Measurements from ENCODE around the gene GPRC5C. TPM values are rescaled to one million over a fixed set of nuclear protein-coding genes. Genes with fewer than 3 reads are reported as not detected.

Gene GPRC5C
- total RNA-seq, 1 donor from 2014 or later: 80.3 TPM

DNA sequence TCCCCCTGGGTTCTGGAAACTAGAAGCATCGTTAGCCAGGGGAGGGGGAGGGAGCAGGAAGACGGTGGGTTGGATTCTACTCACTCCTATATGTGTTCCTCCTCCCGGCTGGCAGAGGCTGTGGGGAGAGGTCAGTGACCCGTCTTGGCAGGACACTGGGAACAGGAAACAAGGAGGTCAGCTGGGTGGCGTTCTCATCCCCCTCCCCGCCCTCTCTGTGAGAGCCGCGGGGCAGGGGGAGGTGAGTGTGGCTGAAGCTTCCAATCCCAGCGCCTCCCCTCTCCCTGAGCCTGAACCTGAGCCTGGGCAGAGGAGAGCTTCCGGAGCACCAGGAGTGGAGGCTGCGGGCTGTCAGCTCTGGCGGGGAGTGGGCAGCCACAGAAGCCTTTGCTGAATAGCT is 12.5 kb downstream of the GPRC5C start:
- DNase-seq (ENCODE audit: low read depth): no peak
- Histone ChIP-seq H3K36me3 (ENCODE audit: control insufficient read depth, insufficient read depth, low read length) (peaks cover 10% of the 10 kb centered on the region), H3K4me3 (ENCODE audit: low read depth, low read length) (no peak overlapping the region), H3K27me3 (ENCODE audit: control insufficient read depth, insufficient read depth, low read length) (no peaks in the 10 kb centered on the region)
- TF ChIP-seq, protein P1, sequence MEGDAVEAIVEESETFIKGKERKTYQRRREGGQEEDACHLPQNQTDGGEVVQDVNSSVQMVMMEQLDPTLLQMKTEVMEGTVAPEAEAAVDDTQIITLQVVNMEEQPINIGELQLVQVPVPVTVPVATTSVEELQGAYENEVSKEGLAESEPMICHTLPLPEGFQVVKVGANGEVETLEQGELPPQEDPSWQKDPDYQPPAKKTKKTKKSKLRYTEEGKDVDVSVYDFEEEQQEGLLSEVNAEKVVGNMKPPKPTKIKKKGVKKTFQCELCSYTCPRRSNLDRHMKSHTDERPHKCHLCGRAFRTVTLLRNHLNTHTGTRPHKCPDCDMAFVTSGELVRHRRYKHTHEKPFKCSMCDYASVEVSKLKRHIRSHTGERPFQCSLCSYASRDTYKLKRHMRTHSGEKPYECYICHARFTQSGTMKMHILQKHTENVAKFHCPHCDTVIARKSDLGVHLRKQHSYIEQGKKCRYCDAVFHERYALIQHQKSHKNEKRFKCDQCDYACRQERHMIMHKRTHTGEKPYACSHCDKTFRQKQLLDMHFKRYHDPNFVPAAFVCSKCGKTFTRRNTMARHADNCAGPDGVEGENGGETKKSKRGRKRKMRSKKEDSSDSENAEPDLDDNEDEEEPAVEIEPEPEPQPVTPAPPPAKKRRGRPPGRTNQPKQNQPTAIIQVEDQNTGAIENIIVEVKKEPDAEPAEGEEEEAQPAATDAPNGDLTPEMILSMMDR (IDR thresholded peaks at IDR 0.05; ENCODE audit: insufficient read depth, low read length, poor library complexity, severe bottlenecking): no peak

DNA sequence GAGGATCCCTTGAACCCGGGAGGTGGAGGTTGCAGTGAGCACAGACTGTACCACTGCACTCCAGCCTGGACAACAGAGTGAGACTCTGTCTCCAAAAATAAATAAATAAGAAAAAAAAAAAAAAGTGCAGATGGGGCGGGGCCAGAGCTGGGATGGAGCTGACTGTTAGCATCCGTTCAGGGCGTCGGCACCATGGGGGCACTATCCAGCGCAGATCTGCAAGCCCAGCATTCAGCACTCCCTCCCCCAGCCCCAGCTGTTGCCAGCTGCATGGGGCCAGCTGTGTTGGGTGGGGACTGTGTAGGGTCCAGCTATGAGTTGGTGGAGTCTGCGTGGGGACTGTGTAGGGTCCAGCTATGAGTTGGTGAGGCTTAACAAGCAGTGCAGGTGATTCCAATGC is 13.3 kb downstream of the GPRC5C start:
- TF ChIP-seq, protein P1 (IDR thresholded peaks at IDR 0.05; ENCODE audit: insufficient read depth, low read length, poor library complexity, severe bottlenecking): no peak
- no peaks in the 10 kb centered on the region for H3K27me3 ChIP-seq (ENCODE audit: control insufficient read depth, insufficient read depth, low read length)
- DNase-seq (ENCODE audit: low read depth): no peak
- H3K36me3 ChIP-seq (ENCODE audit: control insufficient read depth, insufficient read depth, low read length): peaks cover 10% of the 10 kb centered on the region
- H3K4me3 ChIP-seq (ENCODE audit: low read depth, low read length): no peak overlapping the region

DNA sequence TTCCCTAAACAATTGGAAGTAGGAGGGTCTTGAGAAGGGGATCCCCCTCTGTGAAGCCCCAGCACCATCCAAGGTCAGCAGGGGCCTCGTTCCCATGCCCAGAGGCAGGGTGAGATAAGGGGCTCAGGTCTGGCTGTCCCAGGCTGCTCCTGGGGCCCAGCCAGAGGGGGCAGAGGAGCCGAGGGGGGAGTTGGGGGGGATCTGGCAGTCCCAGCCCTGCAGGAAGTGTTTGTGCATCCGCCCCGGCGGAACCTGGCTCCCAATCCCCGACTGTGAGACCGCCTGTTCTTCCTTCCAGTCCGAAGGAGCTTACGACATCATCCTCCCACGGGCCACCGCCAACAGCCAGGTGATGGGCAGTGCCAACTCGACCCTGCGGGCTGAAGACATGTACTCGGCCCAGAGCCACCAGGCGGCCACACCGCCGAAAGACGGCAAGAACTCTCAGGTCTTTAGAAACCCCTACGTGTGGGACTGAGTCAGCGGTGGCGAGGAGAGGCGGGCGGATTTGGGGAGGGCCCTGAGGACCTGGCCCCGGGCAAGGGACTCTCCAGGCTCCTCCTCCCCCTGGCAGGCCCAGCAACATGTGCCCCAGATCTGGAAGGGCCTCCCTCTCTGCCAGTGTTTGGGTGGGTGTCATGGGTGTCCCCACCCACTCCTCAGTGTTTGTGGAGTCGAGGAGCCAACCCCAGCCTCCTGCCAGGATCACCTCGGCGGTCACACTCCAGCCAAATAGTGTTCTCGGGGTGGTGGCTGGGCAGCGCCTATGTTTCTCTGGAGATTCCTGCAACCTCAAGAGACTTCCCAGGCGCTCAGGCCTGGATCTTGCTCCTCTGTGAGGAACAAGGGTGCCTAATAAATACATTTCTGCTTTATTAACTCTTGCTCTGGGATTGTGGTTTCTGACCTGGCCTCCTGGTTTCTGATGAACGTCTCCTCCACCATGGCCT is 14.9 kb downstream of the GPRC5C start:
- H3K36me3 ChIP-seq (ENCODE audit: control insufficient read depth, insufficient read depth, low read length): peaks cover 6% of the 10 kb centered on the region
- TF ChIP-seq, protein P1 (IDR thresholded peaks at IDR 0.05; ENCODE audit: insufficient read depth, low read length, poor library complexity, severe bottlenecking): no peak
- DNase-seq (ENCODE audit: low read depth): no peak
- H3K4me3 ChIP-seq (ENCODE audit: low read depth, low read length): no peak overlapping the region
- H3K27me3 ChIP-seq (ENCODE audit: control insufficient read depth, insufficient read depth, low read length): no peaks in the 10 kb centered on the region

DNA sequence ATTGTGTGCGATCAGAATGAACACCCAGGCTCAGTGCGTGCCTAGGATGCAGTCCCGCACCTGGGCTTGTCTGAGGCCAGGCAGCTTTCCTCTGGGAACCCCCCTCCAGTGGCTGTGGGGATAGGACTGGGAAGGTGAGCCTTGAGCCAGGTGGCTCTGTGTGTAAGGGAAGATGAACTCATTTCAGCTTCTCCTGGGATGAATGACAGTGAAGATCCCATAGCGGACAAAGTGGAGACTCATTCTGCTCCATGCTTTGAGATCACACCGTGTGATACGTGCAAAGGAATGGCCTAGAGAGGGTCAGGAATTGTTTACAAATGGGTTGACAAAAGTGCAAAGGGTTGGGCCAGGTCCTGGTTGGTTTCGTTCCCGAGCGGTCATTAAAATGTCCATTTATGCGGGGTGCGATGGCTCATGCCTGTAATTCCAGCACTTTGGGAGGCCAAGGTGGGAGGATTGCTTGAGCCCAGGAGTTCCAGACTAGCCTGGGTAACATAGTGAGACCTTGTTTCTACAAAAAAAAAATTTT is 15.8 kb downstream of the GPRC5C start:
- no peak for DNase-seq (ENCODE audit: low read depth)
- H3K36me3 ChIP-seq (ENCODE audit: control insufficient read depth, insufficient read depth, low read length): peaks cover 6% of the 10 kb centered on the region
- H3K4me3 ChIP-seq (ENCODE audit: low read depth, low read length): no peak overlapping the region
- TF ChIP-seq, protein P1 (IDR thresholded peaks at IDR 0.05; ENCODE audit: insufficient read depth, low read length, poor library complexity, severe bottlenecking): no peak
- H3K27me3 ChIP-seq (ENCODE audit: control insufficient read depth, insufficient read depth, low read length): peaks cover under 1% of the 10 kb centered on the region

DNA sequence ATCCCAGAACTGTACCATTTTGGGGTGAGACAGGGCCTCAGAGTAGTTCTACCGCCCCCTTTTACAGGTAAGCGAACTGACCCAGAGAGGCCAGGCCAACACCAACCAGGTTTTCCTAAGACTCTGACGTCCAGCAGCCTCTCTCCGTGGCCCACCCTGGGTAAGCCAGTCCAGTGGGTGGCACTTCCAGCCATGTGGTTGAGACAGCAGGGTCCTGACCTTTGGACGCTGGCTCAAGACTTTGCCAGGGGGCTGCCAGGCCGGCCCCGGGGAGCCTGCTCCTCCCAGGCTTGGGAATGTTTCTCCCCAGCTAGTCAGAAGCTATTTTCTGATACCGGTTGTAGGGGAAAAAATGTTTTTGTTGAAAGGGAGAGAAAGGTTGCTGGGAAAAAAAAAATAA is 16.9 kb downstream of the GPRC5C start:
- Histone ChIP-seq H3K4me3 (ENCODE audit: low read depth, low read length) (no peak overlapping the region), H3K36me3 (ENCODE audit: control insufficient read depth, insufficient read depth, low read length) (peaks cover 5% of the 10 kb centered on the region), H3K27me3 (ENCODE audit: control insufficient read depth, insufficient read depth, low read length) (peaks cover 10% of the 10 kb centered on the region)
- TF ChIP-seq, protein P1 (IDR thresholded peaks at IDR 0.05; ENCODE audit: insufficient read depth, low read length, poor library complexity, severe bottlenecking): no peak
- DNase-seq (ENCODE audit: low read depth): no peak
